ENCODE data around the gene NINJ2.

DNA sequence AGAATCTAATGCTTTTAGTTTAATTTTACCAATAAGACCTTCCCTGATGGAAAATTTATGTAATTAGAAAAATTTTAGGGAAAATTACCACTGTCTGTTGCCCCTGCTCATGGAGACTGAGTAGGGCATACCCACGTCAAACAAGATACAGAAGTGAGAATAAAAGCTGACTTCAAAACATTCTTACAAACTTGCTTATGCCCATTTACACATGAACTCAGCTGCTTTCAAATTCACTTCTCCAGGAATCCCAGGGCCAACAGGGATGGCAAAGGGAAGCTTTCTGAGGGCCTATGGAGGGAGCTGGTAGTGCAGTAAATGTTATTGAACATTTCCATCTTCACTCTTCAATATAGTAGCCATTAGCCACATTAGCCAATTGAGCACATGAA, 4.8 kb upstream of the NINJ2 start:
- TF ChIP-seq, protein P1, sequence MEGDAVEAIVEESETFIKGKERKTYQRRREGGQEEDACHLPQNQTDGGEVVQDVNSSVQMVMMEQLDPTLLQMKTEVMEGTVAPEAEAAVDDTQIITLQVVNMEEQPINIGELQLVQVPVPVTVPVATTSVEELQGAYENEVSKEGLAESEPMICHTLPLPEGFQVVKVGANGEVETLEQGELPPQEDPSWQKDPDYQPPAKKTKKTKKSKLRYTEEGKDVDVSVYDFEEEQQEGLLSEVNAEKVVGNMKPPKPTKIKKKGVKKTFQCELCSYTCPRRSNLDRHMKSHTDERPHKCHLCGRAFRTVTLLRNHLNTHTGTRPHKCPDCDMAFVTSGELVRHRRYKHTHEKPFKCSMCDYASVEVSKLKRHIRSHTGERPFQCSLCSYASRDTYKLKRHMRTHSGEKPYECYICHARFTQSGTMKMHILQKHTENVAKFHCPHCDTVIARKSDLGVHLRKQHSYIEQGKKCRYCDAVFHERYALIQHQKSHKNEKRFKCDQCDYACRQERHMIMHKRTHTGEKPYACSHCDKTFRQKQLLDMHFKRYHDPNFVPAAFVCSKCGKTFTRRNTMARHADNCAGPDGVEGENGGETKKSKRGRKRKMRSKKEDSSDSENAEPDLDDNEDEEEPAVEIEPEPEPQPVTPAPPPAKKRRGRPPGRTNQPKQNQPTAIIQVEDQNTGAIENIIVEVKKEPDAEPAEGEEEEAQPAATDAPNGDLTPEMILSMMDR (IDR thresholded peaks at IDR 0.05), result no peak
- TF ChIP-seq POLR2A (IDR thresholded peaks at IDR 0.05) (no peak), POLR2AphosphoS5 (IDR thresholded peaks at IDR 0.05) (no peak)
